Peyer's patch (tissue), 4 donors: ENCODE measurements around the gene MACROD2.

Experiments
- POLR2A ChIP-seq, 2 donors: fragments of 450-650 bp; IDR thresholded peaks; one replicate each; pipeline ENCODE4 v1.5.1; 2017; ENCODE audit warnings: antibody characterized with exemption in 2 of 2, mild to moderate bottlenecking in 2 of 2, moderate library complexity in 2 of 2
- TF ChIP-seq, protein P1 (sequence below), 6 experiments: fragments of 450-650 bp in 4 of 6; fragments of 200-600 bp in 2 of 6; sonication (generic) in 1 of 6; IDR thresholded peaks; one replicate each; pipeline ENCODE4 v1.5.1; 2017 to 2019; ENCODE audit warnings: antibody characterized with exemption in 6 of 6, mild to moderate bottlenecking in 3 of 6, moderate library complexity in 1 of 6

DNA sequence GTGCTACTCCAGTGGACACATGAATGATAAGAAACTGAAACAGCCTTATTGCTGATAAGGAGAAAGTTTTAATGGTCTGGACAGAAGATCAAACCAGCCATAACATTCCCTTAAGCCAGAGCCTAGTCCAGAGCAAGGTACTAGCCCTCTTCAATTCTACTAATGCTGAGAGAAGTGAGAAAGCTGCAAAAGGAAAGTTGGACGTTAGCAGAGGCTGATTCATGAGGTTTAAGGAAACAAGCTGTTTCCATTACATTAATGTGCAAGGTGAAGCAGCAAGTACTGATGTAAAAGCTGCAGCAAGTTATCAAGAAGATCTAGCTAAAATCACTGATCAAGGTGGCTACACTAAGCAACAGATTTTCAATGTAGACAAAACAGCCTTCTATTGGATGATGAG lies 1943.5 kb downstream of the MACROD2 start:
- TF ChIP-seq, protein P1, sequence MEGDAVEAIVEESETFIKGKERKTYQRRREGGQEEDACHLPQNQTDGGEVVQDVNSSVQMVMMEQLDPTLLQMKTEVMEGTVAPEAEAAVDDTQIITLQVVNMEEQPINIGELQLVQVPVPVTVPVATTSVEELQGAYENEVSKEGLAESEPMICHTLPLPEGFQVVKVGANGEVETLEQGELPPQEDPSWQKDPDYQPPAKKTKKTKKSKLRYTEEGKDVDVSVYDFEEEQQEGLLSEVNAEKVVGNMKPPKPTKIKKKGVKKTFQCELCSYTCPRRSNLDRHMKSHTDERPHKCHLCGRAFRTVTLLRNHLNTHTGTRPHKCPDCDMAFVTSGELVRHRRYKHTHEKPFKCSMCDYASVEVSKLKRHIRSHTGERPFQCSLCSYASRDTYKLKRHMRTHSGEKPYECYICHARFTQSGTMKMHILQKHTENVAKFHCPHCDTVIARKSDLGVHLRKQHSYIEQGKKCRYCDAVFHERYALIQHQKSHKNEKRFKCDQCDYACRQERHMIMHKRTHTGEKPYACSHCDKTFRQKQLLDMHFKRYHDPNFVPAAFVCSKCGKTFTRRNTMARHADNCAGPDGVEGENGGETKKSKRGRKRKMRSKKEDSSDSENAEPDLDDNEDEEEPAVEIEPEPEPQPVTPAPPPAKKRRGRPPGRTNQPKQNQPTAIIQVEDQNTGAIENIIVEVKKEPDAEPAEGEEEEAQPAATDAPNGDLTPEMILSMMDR (IDR thresholded peaks at IDR 0.05) = no peak
- TF ChIP-seq POLR2A (IDR thresholded peaks at IDR 0.05) = no peak
